Measurements from ENCODE around the gene S100A12. TPM values are rescaled to one million over a fixed set of nuclear protein-coding genes. Genes with fewer than 3 reads are reported as not detected.

S100A12 gene
- total RNA-seq, 6 experiments from 2014 or later = not detected

- peaks cover 29% of the 10 kb centered on the region for H3K27me3 Mint-ChIP-seq (ENCODE audit: insufficient read depth)
- H3K4me1 Mint-ChIP-seq (ENCODE audit: low read depth) = no peaks in the 10 kb centered on the region
- H3K4me3 Mint-ChIP-seq = no peak overlapping the region
- no peaks in the 10 kb centered on the region for H3K9me3 Mint-ChIP-seq
- no peak overlapping the region for H3K27ac Mint-ChIP-seq
- no peak for DNase-seq
- TF ChIP-seq CTCF (IDR thresholded peaks at IDR 0.05) = peak; percentile 20; the same call in 1 of the 2 replicates
- H3K36me3 Mint-ChIP-seq (ENCODE audit: low read depth) = no peaks in the 10 kb centered on the region
These were observed 18.2 kb downstream of the S100A12 start for GRCh38 chr1:153357076-153357852.

- DNase-seq = no peak
- no peak; the same call in 1 of the 2 replicates for TF ChIP-seq CTCF (IDR thresholded peaks at IDR 0.05)
- Mint-ChIP-seq H3K4me1 (ENCODE audit: low read depth) (no peaks in the 10 kb centered on the region), H3K27ac (no peak overlapping the region), H3K36me3 (ENCODE audit: low read depth) (no peaks in the 10 kb centered on the region), H3K27me3 (ENCODE audit: insufficient read depth) (peaks cover 32% of the 10 kb centered on the region), H3K4me3 (no peak overlapping the region), H3K9me3 (no peaks in the 10 kb centered on the region)
These were observed 18.9 kb downstream of the S100A12 start for GRCh38 chr1:153356392-153357075.

GRCh38 chr1:153355445-153356071, 19.9 kb downstream of the S100A12 start:
- Mint-ChIP-seq H3K27me3 (ENCODE audit: insufficient read depth) (peaks cover 35% of the 10 kb centered on the region), H3K27ac (no peak overlapping the region), H3K9me3 (no peaks in the 10 kb centered on the region), H3K36me3 (ENCODE audit: low read depth) (no peaks in the 10 kb centered on the region), H3K4me3 (no peak overlapping the region), H3K4me1 (ENCODE audit: low read depth) (no peaks in the 10 kb centered on the region)
- peak; percentile 72 for TF ChIP-seq CTCF (IDR thresholded peaks at IDR 0.05)
- DNase-seq = peak; percentile 45

- Mint-ChIP-seq H3K27me3 (ENCODE audit: insufficient read depth) (peaks cover 36% of the 10 kb centered on the region), H3K27ac (no peak overlapping the region), H3K36me3 (ENCODE audit: low read depth) (no peaks in the 10 kb centered on the region), H3K4me3 (no peak overlapping the region), H3K9me3 (no peaks in the 10 kb centered on the region), H3K4me1 (ENCODE audit: low read depth) (no peaks in the 10 kb centered on the region)
- no peak for DNase-seq
- no peak for TF ChIP-seq CTCF (IDR thresholded peaks at IDR 0.05)
These were observed 20.8 kb downstream of the S100A12 start for GRCh38 chr1:153354515-153355193.

GRCh38 chr1:153353226-153353947, 22.0 kb downstream of the S100A12 start:
- Mint-ChIP-seq H3K36me3 (ENCODE audit: low read depth) (no peaks in the 10 kb centered on the region), H3K9me3 (no peaks in the 10 kb centered on the region), H3K4me3 (no peak overlapping the region), H3K27me3 (ENCODE audit: insufficient read depth) (peaks cover 45% of the 10 kb centered on the region), H3K4me1 (ENCODE audit: low read depth) (no peaks in the 10 kb centered on the region), H3K27ac (no peak overlapping the region)
- peak; percentile 3 for DNase-seq
- TF ChIP-seq CTCF (IDR thresholded peaks at IDR 0.05) = peak; percentile 65
